HUES48 (cell line): ENCODE results near the gene GNGT2.

Source experiments
- H3K27ac ChIP-seq: one replicate; pipeline ENCODE4 v1.7.0; 2013; ENCODE audit warnings: low read depth, low read length, inconsistent platforms
- H3K27me3 ChIP-seq: 2 replicates; pipeline ENCODE4 v1.6.1; 2013; ENCODE audit warnings: mild to moderate bottlenecking, low read length; ENCODE audit not compliant: control insufficient read depth, insufficient read depth
- H3K36me3 ChIP-seq: 2 replicates; pipeline ENCODE4 v1.6.1; 2013; ENCODE audit warnings: low read length; ENCODE audit not compliant: control insufficient read depth, insufficient read depth
- H3K4me1 ChIP-seq: 2 replicates; pipeline ENCODE4 v1.6.1; 2013; ENCODE audit warnings: mild to moderate bottlenecking, low read length; ENCODE audit not compliant: control insufficient read depth, insufficient read depth
- H3K4me3 ChIP-seq: 2 replicates; pipeline ENCODE4 v1.5.1; 2013; ENCODE audit warnings: mild to moderate bottlenecking, low read depth, low read length
- H3K9ac ChIP-seq: 2 replicates; pipeline ENCODE4 v1.6.1; 2013; ENCODE audit warnings: mild to moderate bottlenecking, low read depth, low read length, moderate library complexity
- H3K9me3 ChIP-seq: 2 replicates; pipeline ENCODE4 v1.6.1; 2013; ENCODE audit warnings: low read length; ENCODE audit not compliant: control insufficient read depth, insufficient read depth

Gene GNGT2

DNA sequence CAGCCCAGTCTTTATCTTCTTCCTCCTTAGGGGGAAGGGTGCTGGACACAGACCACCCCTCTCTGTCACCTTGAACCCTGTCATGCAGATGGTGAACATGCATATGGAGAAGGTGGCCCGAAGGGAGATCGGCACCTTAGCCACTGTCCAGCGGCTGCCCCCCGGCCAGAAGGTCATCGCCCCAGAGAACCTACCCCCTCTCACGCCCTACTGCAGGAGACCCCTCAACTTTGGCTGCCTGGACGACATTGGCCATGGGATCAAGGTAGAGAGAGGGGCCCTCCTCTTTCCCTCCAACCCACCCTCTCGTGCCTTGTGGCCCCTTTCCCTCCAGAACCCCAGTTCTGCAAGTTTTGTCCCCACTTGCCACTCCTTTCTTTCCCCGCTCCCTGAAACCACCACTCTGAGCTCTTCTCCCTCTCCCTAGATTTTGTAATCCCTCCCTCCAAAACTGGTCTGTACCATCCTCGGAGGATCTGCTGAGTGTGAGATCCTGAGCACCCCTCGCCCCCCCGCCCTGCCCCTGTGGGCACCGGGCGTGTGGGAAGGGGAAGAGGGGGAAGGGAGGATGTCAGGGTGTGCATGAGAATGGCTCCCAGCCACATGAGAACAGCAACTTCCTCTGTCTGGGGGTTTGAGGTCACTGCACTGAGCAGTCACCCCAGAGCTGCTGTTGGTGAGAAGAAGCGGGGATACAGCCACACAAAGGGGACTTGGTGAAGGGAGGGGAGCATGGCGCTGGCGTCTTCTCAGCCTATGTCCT is 7.5 kb upstream of the GNGT2 start:
- no peaks in the 10 kb centered on the region for H3K36me3 ChIP-seq
- H3K9me3 ChIP-seq = no peaks in the 10 kb centered on the region
- peaks cover 10% of the 10 kb centered on the region for H3K27me3 ChIP-seq
- no peak overlapping the region for H3K4me3 ChIP-seq
- no peak overlapping the region for H3K9ac ChIP-seq
- no peak overlapping the region for H3K27ac ChIP-seq
- peaks cover 8% of the 10 kb centered on the region for H3K4me1 ChIP-seq

DNA sequence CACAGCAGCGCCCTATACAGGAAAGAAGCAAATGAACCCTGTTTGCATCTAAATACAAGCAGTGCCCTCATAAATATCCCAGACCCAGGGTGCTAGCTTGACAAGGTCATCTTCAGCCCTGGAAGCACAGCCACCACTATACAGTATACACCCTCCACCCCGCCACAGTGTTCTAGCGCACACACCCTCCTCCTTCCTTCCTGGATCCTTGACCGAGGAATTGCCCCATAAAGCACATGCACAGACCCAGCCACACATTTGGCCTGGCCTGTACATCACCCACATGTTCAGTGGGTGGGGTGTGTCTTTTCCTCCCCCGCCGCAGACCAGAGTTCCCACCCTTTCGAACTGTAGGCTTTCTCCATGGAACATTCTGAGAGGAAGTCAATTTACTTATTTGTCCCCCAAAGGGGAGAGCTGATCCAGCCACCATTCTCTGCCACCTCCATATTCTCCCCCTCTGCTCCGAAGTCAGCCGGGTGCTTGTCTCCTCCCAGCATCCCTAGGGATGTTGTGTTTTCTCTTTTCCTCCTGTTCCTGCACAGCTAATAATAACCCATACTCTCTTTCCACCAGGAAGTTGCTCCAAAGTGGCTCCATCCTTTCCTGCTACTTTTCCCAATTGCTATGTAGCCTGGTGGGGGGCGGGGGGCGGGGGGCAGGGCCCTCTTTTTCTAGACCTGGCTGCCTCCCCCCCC is 6.7 kb upstream of the GNGT2 start:
- no peaks in the 10 kb centered on the region for H3K36me3 ChIP-seq
- H3K27me3 ChIP-seq = peaks cover 3% of the 10 kb centered on the region; the same call in 1 of the 2 replicates
- no peak overlapping the region for H3K9ac ChIP-seq
- no peaks in the 10 kb centered on the region for H3K9me3 ChIP-seq
- H3K27ac ChIP-seq = no peak overlapping the region
- peaks cover 7% of the 10 kb centered on the region for H3K4me1 ChIP-seq
- H3K4me3 ChIP-seq = no peak overlapping the region

DNA sequence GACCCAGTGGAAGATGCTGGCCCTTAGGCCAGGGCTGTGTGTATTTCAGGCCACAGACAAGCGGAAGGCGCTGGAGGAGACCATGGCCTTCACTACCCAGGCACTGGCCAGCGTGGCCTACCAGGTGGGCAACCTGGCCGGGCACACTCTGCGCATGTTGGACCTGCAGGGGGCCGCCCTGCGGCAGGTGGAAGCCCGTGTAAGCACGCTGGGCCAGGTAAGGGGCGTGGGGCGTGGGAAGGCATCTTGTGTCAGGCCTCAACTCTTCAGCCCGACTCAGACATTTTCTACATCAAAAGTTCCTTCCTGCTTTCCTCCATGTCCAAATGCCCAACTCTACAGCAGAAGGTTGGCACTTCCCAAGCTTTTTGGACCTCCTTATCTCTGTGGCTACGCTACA is 6.1 kb upstream of the GNGT2 start:
- H3K4me1 ChIP-seq = peaks cover 7% of the 10 kb centered on the region
- H3K9me3 ChIP-seq = no peaks in the 10 kb centered on the region
- H3K36me3 ChIP-seq = no peaks in the 10 kb centered on the region
- no peak overlapping the region for H3K4me3 ChIP-seq
- H3K27me3 ChIP-seq = no peaks in the 10 kb centered on the region; the same call in 1 of the 2 replicates
- no peak overlapping the region for H3K27ac ChIP-seq
- H3K9ac ChIP-seq = no peak overlapping the region

DNA sequence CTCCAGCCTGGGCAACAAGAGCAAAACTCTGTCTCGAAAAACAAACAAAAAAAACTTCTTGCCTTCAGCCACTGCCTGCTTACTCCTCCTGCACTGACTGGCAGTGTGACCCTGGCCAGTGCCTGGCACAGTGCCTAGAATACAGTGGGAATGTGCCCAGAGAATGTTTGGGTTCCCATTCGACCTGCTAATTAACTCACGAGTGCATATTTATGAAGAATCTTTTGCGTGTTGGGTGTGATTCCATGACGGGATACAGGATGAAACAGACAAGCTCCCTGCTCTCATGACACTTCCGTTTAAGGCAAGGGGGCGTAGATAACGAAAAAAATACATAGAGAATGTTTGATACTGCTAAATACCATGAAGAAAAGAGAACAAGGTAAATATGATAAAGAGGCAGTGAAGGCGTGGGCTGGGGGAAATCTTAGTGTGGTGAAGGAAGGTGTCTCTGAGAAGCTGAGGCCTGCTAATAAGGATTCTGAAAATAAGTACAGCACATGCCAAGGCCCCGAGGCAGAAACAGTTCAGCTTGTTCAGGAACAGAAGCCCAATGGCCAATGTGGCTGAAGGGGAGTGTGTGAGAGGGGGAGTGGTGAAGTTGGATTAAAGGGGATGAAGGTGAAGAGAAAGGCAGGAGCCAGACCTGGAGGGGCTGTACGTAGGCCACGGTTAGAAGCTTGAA is 4.4 kb upstream of the GNGT2 start:
- Histone ChIP-seq H3K27ac (no peak overlapping the region), H3K4me1 (peaks cover 22% of the 10 kb centered on the region), H3K27me3 (no peaks in the 10 kb centered on the region; the same call in 1 of the 2 replicates), H3K9ac (no peak overlapping the region), H3K36me3 (no peaks in the 10 kb centered on the region), H3K4me3 (no peak overlapping the region), H3K9me3 (no peaks in the 10 kb centered on the region)

DNA sequence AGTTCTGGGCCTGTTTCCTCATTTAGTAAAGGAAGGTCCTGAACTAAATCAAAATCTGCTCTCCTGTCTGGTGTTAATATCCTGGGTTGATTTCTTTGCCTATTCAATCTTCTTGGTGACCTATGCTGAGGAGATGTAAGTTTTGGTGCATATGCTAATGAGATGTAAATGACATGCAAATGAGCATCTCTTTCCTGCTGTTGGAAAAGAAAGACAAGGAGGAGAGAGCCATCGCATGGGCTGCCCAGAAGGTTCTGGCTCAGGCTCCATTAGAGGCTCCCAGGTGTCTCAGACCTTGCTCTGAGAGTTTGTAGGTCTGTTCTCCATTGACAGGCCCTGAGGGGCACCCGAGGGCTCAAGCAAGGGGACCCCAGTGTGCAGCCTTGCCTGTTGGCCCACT is 3.5 kb upstream of the GNGT2 start:
- H3K27ac ChIP-seq = no peak overlapping the region

GRCh38 chr17:49213399-49213798 is 3.0 kb upstream of the GNGT2 start:
- Histone ChIP-seq H3K4me1 (peaks cover 25% of the 10 kb centered on the region), H3K27ac (no peak overlapping the region), H3K36me3 (no peaks in the 10 kb centered on the region), H3K27me3 (no peaks in the 10 kb centered on the region; the same call in 1 of the 2 replicates), H3K9me3 (no peaks in the 10 kb centered on the region), H3K9ac (no peak overlapping the region), H3K4me3 (no peak overlapping the region)

More for the DNA sequence above, 3.5 kb upstream of the GNGT2 start:
- Histone ChIP-seq H3K4me3 (no peak overlapping the region), H3K4me1 (peaks cover 25% of the 10 kb centered on the region), H3K36me3 (no peaks in the 10 kb centered on the region), H3K9me3 (no peaks in the 10 kb centered on the region), H3K9ac (no peak overlapping the region), H3K27me3 (no peaks in the 10 kb centered on the region; the same call in 1 of the 2 replicates)

- Histone ChIP-seq H3K4me1 (peaks cover 25% of the 10 kb centered on the region), H3K9ac (no peak overlapping the region), H3K36me3 (no peaks in the 10 kb centered on the region), H3K4me3 (no peak overlapping the region), H3K9me3 (no peaks in the 10 kb centered on the region), H3K27me3 (no peaks in the 10 kb centered on the region; the same call in 1 of the 2 replicates), H3K27ac (no peak overlapping the region)
Measured at GRCh38 chr17:49209061-49209571, 1.3 kb downstream of the GNGT2 start.

GRCh38 chr17:49204516-49204915 is 5.9 kb downstream of the GNGT2 start:
- no peaks in the 10 kb centered on the region for H3K27me3 ChIP-seq
- H3K4me3 ChIP-seq = no peak overlapping the region
- H3K4me1 ChIP-seq = peaks cover under 1% of the 10 kb centered on the region; the same call in 1 of the 2 replicates
- no peaks in the 10 kb centered on the region for H3K36me3 ChIP-seq
- no peak overlapping the region for H3K9ac ChIP-seq
- H3K9me3 ChIP-seq = no peaks in the 10 kb centered on the region
- H3K27ac ChIP-seq = no peak overlapping the region

- no peak overlapping the region for H3K27ac ChIP-seq
- H3K4me3 ChIP-seq = no peak overlapping the region
- H3K9ac ChIP-seq = no peak overlapping the region
- no peaks in the 10 kb centered on the region for H3K36me3 ChIP-seq
- no peaks in the 10 kb centered on the region for H3K9me3 ChIP-seq
- no peaks in the 10 kb centered on the region for H3K4me1 ChIP-seq
- H3K27me3 ChIP-seq = no peaks in the 10 kb centered on the region
Measured at GRCh38 chr17:49203796-49204195, 6.6 kb downstream of the GNGT2 start.

DNA sequence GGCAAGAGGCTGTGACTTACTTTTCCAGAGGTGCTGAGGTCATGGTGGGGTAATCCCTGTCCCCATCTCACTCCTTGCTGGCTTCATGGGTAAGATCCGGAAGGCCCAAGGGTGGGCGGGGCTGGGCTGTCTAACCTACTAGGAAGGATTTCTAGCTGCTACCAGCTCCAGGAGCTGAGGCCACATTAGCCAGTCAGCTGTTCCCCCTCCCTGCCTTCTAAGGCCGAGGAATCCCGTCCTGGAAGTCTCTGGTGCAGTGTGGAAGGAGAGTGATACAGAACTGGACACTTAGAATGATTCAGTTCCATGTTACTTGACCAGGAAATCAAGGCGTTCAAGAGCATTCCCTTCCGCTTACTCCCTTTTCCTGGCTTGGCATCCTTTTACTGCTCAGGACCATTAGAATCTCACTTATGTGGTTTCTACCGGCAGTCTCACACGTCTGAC is 8.9 kb downstream of the GNGT2 start:
- Histone ChIP-seq H3K4me1 (no peaks in the 10 kb centered on the region), H3K27me3 (no peaks in the 10 kb centered on the region), H3K9me3 (no peaks in the 10 kb centered on the region), H3K4me3 (no peak overlapping the region), H3K9ac (no peak overlapping the region), H3K27ac (no peak overlapping the region), H3K36me3 (no peaks in the 10 kb centered on the region)
